NCI-H526 treated with DMSO at 0.1 percent for 48 hours (cell line): ENCODE results near the gene CGREF1.
"Not testable (repeated sequence)": the region's sequence is repeated elsewhere in the genome, so short reads cannot be mapped to it uniquely, and the experiment has no call there.

Source experiments
- DNase-seq: peaks from one replicate; lab custom pipeline; 2025; lab: John Stamatoyannopoulos, UW

Gene CGREF1

GRCh38 chr2:27137322-27137935 is 18.5 kb upstream of the CGREF1 start:
- DNase-seq: no peak

- DNase-seq: no peak
Measured at GRCh38 chr2:27136751-27137150, 17.8 kb upstream of the CGREF1 start.

- no peak for DNase-seq
Measured at GRCh38 chr2:27135478-27135955, 16.6 kb upstream of the CGREF1 start.

- no peak for DNase-seq
Measured at GRCh38 chr2:27134781-27135477, 16.0 kb upstream of the CGREF1 start.

GRCh38 chr2:27133905-27134780 is 15.2 kb upstream of the CGREF1 start, which contains the start of gene PREB:
TSS of gene PREB (minus strand) at chr2:27134636. CDS start at chr2:27134421, 215 bp downstream.
- peak; percentile 81 for DNase-seq

- no peak for DNase-seq
Measured at GRCh38 chr2:27133195-27133875, 14.4 kb upstream of the CGREF1 start.

GRCh38 chr2:27131429-27131828 is 12.5 kb upstream of the CGREF1 start:
- DNase-seq: no peak

GRCh38 chr2:27130396-27130795 is 11.5 kb upstream of the CGREF1 start:
- DNase-seq: no peak

GRCh38 chr2:27128668-27129571 is 10.0 kb upstream of the CGREF1 start:
- DNase-seq: no peak

- no peak for DNase-seq
Measured at GRCh38 chr2:27127883-27128667, 9.1 kb upstream of the CGREF1 start.

GRCh38 chr2:27126252-27126710 is 7.4 kb upstream of the CGREF1 start:
- DNase-seq: no peak

- DNase-seq: no peak
Measured at GRCh38 chr2:27125104-27125503, 6.2 kb upstream of the CGREF1 start.

GRCh38 chr2:27123302-27124150 is 4.6 kb upstream of the CGREF1 start, which contains the start of gene ABHD1:
TSS of gene ABHD1 (plus strand) at chr2:27123815. CDS start at chr2:27123949, 134 bp downstream.
- DNase-seq: no peak

- DNase-seq: no peak
Measured at GRCh38 chr2:27122791-27123190, 3.9 kb upstream of the CGREF1 start.

GRCh38 chr2:27121906-27122305 is 3.0 kb upstream of the CGREF1 start:
- DNase-seq: no peak

GRCh38 chr2:27119330-27119670 is 372 bp upstream of the CGREF1 start:
- DNase-seq: not testable (repeated sequence)

- DNase-seq: no peak
Measured at GRCh38 chr2:27117995-27118524, 868 bp downstream of the CGREF1 start.

- no peak for DNase-seq
Measured at GRCh38 chr2:27115519-27115918, 3.4 kb downstream of the CGREF1 start.
